SK-N-MC (cell line): Measurements from ENCODE around the gene DPP10.

Source experiments
- EZH2 ChIP-seq: fragments of 200-600 bp; sonication (generic); IDR thresholded peaks from one replicate; pipeline ENCODE4 v1.6.1; 2017; ENCODE audit warnings: antibody characterized with exemption
- POLR2AphosphoS5 ChIP-seq: IDR thresholded peaks from 2 replicates; pipeline ENCODE4 v1.6.1; 2012; ENCODE audit warnings: mild to moderate bottlenecking, low read depth, low read length, borderline replicate concordance

- no peak for TF ChIP-seq EZH2
- TF ChIP-seq POLR2AphosphoS5: no peak
Observed at GRCh38 chr2:115234737-115235136, 792.3 kb downstream of the DPP10 start.
